ENCODE measurements around the gene TMEM95. TPM values are rescaled to one million over a fixed set of nuclear protein-coding genes. Genes with fewer than 3 reads are reported as not detected.

The TMEM95 gene
- total and polyA plus RNA-seq, 2 of the 8 experiments (the other 6 are each of a cell fraction or from before 2014, with no cell fraction given): not detected

GRCh38 chr17:7323731-7324437 is 31.1 kb upstream of the TMEM95 start (continued):
- TF ChIP-seq TEAD4 (IDR thresholded peaks at IDR 0.05; ENCODE audit: low read depth, low read length): no peak
- no peak for TF ChIP-seq CBX5 (IDR thresholded peaks at IDR 0.05; ENCODE audit: low read depth, low read length)
- TF ChIP-seq JUN (IDR thresholded peaks at IDR 0.05; ENCODE audit: low read depth, low read length): no peak
- no peak for TF ChIP-seq ATF3 (IDR thresholded peaks at IDR 0.05; ENCODE audit: insufficient read depth, low read depth, low read length)
- TF ChIP-seq POLR2AphosphoS5 (IDR thresholded peaks at IDR 0.05; ENCODE audit: low read depth, low read length): no peak
- TF ChIP-seq SAP30 (IDR thresholded peaks at IDR 0.05; ENCODE audit: insufficient read depth, insufficient replicate concordance, low read length): no peak
- TF ChIP-seq RAD21 (IDR thresholded peaks at IDR 0.05 in 1 of 2, conservative IDR thresholded peaks at IDR 0.05 in 1 of 2; ENCODE audit: low read depth in 2 of 2, low read length in 2 of 2): peak; percentile 74 to 84

Measured in H1 (cell line).